Gastrocnemius medialis (tissue), 4 donors: ENCODE results near the gene COQ8A.

Experiments used
- CTCF ChIP-seq, 5 experiments: fragments of 450-650 bp in 3 of 5; fragments of 200-600 bp in 2 of 5; sonication (generic) in 2 of 5; IDR thresholded peaks in 4 of 5; conservative IDR thresholded peaks in 1 of 5; 1 replicate in 4 of 5; 2 replicates in 1 of 5; pipeline ENCODE4 v1.5.1; 2016 to 2019; ENCODE audit warnings: antibody characterized with exemption in 5 of 5, mild to moderate bottlenecking in 3 of 5, moderate library complexity in 3 of 5
- POLR2A ChIP-seq, 2 donors: fragments of 450-650 bp; IDR thresholded peaks; one replicate each; pipeline ENCODE4 v1.6.1; 2017; ENCODE audit warnings: antibody characterized with exemption in 2 of 2, mild to moderate bottlenecking in 2 of 2, moderate library complexity in 2 of 2

- TF ChIP-seq CTCF (IDR thresholded peaks at IDR 0.05 in 4 of 5, conservative IDR thresholded peaks at IDR 0.05 in 1 of 5) (no peak), POLR2A (IDR thresholded peaks at IDR 0.05) (no peak)
These were observed 5.8 kb downstream of the COQ8A start for GRCh38 chr1:226945858-226946245.
